DMS 273 treated with DMSO at 0.1 percent for 48 hours (cell line): Measurements from ENCODE around the gene TMEM272.
"Not testable (repeated sequence)": the region's sequence is repeated elsewhere in the genome, so short reads cannot be mapped to it uniquely, and the experiment has no call there.

Source experiments
- DNase-seq: peaks from one replicate; lab custom pipeline; 2025; lab: John Stamatoyannopoulos, UW

The TMEM272 gene

DNA sequence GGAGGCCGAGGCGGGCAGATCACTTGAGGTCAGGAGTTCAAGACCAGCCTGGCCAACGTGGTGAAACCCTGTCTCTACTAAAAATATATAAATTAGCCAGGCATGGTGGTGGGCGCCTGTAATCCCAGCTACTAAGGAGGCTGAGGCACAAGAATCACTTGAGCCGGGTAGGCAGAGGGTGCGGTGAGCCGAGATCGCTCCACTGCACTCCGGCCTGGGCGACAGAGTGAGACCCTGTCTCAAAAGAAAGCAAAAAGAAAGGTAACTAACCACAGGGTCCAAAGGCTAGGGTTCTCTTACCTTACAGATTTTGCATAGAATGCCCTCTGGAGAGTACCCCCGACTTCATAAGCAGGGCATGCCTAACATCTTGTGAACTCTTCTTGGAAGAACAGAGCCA is 20.3 kb downstream of the TMEM272 start:
- DNase-seq: not testable (repeated sequence)

DNA sequence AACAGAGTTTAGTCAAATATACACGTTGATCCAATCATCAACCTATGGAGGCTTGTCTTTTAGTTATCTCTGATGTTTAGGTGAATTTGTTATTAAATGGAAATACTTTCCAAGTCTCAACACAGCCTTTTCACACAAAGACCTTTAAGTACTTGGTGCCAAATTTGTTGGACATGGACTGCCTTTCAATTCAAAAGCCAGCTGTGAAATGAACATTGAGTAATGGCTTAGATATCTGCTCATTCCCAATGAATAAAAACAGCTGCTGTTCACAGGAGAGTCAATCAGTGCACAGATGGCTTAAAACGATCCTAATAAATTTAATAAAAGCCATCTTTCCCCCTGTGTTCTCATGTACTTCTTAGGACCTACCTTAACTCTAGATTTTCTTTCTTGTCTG is 21.1 kb downstream of the TMEM272 start:
- DNase-seq: no peak

DNA sequence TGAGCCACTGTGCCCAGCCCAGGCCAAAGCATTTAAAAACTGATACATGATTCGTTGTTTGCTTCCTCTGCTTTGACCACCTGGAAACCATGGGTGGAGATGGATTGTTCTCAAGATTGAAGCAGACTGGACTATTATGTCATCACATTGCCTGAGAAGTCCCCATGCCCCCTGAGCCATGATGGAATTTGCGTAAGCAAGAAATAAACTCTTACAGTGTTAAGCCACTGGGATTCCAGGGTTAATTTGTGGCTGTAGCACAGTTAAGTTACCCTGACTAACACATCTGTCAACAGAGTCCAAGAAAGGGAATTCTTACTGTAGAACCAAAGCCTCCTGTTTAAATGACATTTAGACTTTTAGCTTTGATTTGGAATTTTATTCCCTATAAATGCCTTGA is 21.6 kb downstream of the TMEM272 start:
- DNase-seq: no peak

DNA sequence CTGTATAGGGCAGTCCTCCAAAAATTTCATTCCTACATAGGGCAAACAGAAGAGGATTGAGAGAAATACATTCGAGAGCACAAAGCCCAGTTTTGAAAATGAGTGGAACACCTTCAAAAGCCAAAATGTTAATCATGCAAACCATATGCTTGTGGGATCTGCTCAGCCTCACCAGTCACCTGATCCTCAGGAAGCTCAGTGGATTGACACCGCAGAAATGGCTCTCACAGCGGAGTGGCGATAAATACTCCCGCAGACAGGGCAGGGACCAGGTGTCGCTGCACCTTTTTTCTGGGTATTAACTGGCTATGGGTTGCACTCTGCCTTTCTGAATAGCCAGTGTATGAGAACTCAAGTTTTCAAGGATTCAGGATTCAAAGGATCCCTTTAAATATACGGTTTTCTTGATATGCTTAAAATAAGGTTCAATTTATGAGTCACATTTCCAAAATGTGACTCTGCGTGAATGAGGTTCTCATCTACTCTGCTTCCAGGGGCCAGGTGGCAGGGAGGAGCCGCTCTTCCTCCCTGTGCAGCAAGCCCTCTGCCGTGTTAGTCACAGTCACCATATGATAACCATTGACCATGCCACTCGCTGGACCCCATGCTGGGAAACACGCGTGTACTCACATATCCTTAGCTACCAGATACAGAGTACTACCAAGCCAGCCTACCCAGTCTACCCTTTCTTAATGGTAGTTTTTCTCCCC is 22.7 kb downstream of the TMEM272 start:
- DNase-seq: no peak

DNA sequence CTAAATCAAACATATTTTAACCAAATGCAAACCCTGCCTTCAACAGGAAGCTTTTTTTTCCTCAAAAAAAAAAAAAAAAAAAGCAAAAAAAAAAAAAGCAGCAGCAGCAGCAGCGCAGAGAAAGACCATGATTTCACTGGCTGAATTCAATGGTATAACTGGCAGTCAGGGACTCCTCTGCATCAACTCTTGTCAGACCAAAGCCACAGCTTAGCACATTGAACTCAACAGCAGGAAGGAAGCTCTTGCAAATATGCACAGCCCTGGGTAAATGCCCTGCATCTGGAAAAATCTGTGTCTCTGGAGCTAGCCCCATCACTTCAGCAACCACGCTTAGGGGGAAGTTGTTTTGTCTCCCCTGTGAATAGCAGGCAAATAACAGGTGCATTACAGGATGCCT is 23.4 kb downstream of the TMEM272 start:
- no peak for DNase-seq

DNA sequence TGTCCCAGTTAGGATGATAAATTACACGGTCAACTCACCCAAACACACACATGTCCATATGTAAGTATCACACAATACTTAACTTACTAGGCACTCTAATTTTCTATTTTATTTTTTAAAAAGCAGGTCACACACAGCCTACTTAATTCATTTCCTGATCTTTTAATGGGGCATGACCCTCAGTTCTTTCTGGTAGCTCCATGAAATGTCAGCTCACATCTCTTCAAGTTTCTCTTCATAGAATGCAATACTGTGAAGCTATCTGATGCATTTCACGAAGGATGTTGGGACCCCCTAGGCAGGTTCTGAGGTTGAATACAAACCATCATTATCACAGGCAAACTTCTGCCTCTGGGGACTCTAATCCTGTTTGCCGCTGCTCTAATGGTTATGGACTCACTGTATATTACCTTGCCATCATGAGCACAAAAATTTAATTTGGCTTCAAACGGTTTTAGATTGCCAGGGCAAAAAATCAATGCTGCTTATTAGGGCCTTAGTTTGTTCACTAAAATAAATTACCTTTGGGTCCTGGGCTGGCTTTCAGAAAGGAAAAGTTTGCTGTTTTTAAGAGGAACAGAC is 24.9 kb downstream of the TMEM272 start:
- no peak for DNase-seq

DNA sequence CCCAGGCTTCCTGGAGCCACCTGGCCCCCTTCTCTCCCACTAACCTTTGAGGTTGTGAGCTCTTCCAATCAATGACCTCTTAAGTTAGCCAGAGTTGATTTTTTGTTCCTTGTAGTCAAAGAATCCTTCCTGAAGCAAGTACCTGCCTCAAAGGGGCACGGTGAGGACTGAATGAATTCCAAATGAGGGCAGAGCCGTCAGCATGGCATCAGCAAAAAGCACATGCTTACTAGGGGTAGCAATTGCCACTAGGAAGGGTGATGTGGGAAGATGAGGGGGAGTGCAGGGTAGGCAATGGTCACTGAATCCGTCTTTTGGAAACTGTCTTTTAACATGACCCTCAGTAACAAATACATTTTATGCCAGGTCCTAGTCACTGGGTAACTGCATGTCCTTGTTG is 25.4 kb downstream of the TMEM272 start:
- DNase-seq: no peak

DNA sequence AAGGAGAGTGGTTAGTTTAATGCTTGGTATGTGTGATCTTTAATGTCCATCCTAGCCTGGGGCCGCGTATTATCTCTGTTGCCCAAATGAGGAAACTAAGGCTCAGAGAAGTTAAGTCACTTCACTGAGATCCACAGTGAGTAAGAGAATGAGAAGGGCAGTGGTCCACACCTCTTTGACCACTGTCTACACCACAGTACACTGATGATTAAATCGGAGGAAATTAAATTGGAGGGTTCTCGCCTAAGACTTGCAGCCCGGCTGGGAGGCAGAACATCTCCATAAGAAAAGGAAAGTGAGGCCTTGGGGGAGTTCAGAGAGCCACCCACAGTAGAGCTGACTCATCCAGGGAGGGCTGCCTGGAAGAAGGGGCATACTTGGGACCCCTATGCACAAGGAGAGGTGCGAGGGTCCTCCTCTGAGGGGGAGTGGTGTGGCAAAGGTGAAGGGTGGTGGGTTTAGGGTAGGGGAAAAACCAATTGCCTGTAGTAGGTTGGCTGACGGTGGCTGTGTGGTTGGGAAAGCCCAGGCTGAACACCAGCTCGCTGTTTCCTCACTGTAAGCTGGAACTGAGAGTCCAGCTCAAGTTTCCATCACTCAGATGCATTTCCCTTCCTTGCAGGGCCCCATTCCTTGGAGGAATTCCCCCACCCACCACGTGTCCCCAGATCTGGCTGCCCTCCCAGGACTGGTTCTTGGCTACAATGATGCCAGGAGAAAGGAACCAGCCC is 26.0 kb downstream of the TMEM272 start:
- DNase-seq: no peak

DNA sequence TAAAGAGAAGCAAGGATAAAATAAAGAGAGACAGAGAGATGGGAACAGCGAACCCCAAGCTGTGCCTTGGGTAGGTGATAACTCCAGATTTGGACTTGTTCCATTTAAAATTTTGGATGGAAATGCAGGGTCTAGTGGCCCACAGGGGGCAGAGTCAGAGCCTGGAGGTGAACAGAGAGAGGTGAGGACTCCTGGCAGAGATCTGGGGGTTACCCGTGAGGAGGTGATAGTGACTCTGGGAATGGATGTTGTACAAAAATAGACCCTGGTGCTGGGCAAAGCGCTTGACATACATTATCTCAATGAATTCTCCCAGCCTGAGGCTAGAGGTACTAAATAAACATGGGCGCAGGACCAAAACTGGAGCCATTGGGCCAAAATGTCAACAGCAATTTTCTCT is 26.7 kb downstream of the TMEM272 start:
- DNase-seq: no peak

DNA sequence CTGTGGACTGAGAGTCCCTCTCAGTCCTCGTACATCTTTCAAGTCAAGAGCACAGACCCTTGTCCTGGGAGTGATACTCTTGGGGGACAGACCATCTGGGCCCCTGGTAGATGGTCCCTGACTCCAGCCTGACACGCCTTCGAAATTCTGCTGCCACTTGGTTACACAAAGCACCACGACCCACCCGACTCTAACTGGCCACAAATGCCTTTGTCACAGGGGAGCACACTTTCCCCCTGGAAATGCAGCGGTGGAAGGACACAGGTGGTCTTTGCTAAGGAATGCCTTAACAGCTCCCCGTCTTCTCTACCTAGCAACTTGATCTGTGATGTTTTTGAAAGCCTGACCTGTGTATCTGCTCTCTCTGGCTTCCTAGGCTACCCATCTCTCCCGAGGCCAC is 27.3 kb downstream of the TMEM272 start:
- DNase-seq: no peak

DNA sequence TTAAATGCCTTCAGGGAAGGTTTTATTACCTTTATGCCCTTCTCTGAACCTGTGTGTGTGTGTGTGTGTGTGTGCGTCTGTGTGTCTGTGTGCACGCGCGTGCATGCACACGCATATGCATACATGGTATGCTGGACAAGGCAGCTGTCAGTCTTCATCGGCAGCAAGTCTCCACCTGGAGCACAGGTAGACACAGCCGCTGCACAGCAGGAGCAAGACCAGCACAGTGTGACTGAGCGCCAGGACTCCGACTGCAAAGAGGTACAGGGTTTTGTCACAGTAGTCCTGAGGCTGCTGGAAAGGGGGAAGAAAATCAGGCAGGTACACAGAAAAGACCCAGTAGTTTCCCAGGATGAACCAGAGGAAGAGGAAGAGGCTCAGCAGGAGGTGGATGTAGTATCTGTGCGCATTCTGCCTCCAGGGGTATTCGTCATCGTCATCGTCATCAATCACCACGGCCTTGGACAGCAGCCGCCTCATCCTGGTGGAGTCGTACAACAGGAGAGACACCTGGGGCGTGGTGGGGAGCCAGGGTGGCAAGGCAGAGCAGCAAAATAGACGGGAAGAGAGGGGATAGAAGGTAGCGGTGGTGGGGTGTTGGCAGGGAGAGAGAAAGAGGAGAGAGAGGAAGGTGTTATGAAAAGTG is 28.2 kb downstream of the TMEM272 start:
- no peak for DNase-seq

DNA sequence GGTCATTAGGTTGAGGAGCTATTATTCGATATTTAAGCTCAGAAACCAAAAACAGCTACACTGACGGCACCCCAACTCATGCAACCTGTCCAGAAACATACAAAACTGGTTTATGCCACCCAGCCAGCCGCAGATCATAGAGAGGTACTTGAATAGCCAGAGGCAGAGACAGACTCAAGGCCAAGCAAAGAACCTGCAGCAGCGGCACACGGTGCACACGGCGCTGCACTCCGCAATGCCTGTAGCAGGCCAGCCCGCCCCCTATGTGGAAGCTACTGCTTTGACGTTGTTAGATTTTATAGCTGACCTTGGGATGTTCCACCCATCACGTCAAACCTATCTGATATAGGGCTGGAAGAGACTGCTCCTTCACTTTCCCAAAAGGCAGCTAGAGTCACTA is 29.1 kb downstream of the TMEM272 start:
- no peak for DNase-seq

DNA sequence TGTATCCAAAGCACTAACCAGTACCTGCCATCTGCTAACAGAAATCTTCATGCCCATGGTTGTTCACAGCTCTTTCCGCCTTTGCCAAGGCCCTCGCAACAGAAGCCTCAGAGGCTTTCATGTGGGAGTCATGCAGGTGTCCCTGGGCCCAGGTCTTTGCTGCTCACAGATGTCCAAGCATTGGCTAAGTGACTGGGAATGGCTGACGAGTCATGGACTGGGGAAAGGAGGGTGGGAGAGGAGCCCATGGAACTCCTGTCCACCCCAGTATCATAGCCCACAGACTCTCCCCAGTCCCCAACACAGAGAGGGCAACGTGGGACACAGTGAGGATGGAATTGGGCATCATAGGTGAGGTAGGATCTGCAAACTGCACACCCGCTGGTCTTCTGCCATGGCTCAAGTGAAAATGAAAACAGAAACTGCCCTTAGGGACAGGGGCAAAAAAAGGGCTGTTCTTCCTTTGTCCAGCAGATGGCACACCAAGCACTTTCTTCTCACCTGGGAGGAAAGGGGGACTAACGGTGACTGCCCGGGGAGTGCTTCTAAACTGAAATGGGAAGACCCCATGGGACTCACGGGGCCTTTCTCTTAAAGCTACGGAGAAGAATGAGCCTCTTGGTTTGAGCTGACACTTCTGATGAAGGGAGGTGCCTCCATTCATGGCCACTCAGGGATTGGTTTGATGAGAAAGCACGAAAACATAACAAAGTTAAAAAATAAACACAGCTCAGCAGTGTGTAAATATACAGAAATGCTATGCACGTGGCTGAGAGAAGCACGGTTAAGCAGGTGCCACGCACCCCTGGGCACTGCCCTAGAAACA is 29.9 kb downstream of the TMEM272 start:
- DNase-seq: no peak

DNA sequence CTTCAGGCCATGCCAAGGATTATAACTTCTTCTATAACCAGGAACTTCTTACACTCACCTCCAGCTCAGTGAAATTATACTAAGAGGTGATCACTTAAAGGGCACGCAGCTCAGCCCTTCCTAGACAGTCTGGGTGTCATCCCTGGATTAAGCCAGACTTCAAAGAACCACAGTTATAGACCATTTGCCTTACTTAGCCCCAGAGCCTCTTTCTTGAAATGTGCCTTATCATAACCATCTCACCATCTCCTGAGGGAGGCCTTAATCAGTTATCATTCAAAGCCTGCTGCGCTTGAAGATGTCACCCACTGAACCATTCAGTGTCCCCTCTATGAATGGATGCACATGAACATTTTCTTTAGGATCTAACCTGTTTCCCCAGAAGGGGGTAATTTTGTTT is 30.9 kb downstream of the TMEM272 start:
- no peak for DNase-seq

DNA sequence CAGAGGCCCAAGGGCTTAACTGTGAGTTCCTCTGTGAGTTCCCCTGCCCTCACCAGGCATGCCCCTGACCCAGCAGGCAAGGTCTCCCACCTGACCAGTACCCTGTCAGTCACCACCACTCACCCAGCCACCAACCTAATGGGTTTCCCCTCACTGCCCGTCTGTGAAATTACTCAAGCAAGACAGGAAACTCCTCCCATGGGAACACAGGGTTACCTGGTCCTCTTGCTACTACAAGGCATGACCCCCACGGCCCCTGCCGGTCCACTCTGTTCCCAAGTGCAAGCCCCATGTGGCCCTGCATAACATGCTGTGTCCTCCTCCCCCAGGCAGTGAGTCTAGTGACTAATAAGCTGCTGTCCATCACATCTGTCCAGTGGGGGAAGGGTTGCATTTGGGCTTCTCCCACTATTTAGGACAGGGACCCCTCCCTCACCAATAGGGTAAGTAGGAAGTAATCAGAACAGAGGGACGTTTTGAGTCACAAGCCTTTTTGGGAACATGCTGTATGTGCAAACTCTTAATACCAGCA is 33.0 kb downstream of the TMEM272 start:
- DNase-seq: no peak

DNA sequence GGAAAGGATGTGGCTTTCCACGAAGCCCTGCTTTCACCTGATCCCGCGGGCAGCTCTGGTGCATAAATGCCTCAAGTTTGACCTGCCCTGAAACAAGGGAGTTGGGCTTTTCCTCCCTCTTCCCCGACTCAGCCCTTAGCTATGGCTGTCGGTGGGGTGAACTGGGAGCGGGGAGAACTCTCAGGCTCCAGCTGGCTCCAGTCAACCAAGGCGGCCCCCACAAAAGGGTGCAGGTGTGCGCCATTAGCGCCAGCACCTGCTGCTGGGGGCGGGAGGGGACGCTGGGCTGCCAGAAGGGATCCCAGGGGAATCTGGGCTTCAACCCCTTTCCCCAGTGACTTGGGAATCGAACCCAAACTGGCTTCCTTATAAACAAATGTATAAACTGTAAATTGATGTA is 33.9 kb downstream of the TMEM272 start:
- no peak for DNase-seq

DNA sequence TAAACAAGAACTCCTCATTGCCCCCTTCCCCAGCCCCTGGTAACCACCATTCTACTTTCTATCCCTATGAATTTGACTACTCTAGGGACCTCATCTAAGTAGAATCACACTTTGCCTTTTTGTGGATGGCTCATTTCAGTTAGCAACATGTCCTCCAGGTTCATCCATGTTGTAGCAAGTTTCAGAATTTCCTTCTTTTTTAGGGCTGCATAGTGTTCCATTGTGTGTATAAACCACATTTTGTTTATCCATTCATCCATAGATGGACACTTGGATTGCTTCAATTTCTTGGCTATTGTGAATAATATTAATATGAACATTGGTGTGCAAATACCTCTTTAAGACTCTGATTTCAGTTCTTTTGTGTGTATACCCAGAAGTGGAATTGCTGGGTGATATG is 36.2 kb downstream of the TMEM272 start:
- DNase-seq: no peak

DNA sequence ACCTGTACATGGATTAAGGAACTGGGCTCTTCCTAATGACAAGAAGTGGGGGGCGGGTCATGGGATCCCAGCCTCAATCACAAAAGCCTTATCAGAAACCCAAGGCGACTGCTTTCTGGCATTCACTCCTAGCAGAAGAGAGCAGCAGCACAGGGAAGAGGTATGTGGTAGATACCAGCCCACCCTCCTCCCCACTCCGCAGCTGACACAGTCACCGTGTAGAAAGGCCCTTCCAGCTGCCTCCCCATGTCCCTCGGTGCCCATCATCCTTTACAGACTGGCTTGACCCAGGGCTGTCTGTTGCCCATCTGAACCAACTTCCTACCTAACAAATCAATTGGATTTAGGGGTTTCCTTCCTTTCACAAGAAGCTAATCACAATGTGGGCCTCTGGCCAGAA is 37.9 kb downstream of the TMEM272 start:
- no peak for DNase-seq

DNA sequence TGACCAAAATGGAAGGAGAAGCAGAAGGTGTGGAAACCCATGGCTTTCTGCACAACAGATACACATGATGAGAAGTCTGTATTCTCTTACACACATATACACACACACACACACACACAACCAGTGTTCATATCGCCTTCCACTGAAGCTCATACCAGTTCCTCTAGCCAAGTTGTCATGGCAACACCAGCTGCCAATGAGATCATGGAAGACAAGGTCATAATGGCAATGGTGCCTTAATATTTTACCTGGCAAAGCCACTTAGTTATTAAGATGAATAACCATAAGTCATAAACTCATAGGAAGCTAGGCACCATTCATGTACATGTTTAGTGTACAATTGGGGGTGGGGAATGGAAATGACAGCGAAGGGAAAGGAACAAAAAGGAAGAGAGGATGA is 38.4 kb downstream of the TMEM272 start:
- no peak for DNase-seq

DNA sequence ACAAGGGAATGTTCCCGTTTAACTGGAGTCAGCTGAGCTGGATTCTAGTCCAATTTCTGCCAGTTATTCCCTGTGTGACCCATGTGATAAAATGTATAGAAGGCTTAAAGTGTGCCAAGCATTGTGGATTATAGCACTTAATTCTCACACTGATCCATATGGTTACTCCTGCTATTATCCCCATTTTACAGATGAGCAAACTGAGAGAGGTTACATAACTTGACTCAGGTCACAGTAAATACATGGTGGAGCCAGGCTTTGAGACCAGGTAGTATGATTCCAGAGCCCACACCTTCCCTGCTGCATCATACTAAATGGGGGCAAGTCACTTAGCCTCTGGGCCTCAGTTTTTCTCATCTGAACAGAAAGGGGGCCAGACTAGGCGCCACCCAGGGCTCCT is 39.1 kb downstream of the TMEM272 start:
- DNase-seq: no peak

DNA sequence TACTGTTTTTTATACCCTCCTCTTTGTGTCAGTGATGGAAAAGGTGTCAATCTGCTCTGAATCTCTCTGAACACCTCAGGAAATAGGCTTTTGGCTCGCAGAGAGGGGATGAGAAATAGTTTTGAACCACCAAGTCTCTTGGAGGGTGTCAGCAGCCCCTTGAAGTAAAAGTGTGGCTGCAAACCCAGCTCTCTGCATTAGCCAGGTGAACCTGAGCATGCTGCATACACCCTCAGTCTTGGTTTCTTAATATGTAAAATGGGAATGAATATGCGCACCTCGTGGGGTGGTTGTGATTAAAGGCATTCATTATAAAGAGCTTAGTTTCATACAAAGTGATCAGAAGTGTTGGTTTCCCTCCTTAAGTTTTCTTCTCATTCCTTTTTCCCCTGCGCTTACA is 39.7 kb downstream of the TMEM272 start:
- DNase-seq: no peak
